ENCODE measurements around the gene LCA5L.

LCA5L gene

DNA sequence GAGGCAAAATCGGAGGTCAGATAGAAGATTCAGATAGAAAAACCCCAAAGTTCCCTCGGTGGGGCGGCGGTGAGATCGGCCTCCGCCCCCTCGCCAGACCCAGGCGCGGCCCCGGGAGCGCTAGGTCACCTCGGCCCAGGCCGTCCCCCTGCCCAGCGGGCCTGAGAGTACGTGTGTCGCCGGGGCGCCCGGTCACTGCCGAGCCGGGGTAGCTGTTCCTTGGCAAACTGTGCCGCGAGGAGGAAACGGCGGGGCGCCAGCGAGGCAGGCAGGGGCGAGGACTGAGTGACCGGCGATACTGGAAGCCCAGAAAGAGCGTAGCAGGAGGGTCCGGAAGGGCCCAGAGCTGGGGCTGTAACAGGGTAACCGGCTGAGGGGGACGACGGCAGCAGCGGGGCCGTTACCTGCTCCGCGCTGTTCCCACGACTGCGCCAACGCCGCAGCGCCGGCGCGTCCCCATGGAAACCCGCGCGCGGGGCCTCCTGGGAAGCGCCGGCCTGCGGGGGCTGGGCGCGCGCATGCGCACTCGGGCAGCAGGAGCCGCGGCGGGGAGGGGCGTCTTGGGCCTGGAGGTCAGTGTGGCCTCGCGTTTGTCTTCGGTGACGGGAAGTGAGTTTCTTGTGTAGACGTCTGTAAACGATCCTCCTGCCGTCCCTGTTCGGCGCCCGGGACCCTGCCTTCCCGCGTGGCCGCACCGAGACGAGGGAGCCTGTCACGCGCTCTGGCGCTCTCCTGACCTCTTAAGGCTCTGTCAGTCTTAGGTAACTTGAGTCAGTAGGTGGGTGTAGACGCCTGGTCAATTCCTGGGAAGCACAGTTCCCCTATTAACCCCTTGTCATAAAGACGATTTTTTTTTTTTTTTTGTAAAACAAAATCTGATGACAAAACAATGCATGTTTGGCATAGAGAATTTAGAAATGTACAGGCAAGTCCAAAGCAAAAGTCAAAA, at the start of gene LCA5L:
Gene LCA5L, minus strand, starts transcription at position 458 of the 949 bp plus-strand sequence. CDS start 17,285 bp downstream, outside the sequence.
- DNase-seq, result peak; percentile 70 to 82 (median 74)

DNA sequence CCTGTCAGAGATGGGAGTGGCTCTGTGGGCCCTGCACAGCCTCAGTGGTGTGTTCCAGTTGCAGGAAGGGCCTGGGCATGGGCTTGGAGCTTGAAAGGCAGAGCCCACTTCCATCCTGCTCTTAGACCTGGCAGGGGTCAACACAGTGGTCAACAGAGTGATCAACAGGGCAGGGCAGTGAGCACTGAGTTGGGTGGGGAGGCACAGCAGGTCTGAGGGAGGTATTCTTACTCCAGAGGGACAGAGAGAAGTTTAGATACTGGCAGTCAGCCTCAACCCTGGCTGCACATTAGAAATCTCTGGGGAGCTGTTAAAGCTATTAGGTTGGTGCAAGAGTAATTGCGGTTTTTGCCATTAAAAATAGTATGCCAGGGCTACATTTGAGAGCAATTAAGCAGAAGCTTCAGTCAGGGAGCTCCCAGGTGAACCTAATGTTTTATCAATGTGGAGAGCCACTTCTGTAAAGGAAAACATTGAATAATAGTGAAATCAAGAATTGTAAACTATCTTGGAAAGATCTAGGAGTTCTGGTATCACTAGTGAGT, 43.9 kb upstream of the LCA5L start:
- DNase-seq, result no peak

DNA sequence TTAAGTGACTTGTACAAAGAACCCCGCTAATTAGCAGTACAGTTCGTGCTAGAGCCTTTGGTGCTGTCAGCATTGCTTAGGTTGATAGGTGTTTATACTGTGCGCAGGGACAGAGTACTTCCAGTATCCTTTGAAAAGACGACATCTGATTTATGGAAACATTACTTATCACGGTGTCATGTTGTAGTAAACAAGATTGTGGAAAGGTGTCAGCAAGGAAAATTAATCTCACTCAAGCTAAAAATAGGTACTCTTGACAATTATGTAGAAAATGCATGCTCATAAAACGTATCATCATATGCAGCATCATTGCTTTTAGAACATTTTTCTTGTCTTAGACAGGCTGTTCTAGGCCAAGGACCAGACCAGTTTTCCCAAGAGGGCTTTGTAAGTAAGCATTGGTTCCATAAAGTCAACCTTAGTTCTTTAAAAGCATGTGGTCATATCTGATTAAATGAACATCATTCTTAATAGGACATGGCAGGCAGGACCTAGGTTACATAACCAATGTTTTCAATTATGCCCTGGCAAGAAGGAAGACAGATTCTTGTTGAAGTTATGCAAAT, 39.2 kb upstream of the LCA5L start:
- DNase-seq, result no peak

DNA sequence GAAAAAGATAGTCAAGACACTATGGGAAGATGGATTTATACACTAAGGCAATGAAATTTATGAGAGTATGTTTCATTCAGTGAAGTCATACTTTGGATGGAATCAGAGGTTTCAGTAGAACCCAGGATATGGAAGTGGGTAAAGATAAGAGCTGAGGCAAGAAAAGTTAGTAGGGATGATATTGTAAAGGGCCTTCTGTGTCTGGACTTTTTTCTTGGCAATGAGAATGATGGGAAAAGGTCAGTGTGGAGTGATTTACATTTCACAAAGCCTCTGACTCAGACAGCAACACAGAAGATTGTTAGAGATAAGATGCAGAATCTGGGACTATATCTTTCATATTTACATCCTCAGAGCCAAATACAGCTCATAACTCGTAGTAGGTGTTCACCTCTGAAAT, 38.3 kb upstream of the LCA5L start:
- DNase-seq, result no peak

DNA sequence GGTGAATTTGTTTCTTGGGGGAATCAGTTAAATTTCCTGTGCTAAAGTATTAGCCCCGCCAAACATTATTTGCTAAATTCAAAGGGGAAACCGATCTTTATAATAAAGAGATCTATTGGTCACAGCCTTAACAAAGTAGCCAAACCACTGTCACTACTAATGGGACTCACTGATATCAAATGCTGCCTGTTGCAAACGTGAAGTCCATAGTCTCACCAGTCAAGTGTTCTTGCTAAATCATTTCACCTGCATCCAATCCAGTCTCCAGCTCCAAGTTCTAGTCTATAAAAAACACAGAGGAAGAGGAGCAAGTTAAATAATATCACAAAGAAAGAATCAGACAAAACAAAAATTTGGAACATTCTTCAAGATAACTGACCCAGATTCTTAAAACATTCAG, 36.3 kb upstream of the LCA5L start:
- DNase-seq, result no peak

DNA sequence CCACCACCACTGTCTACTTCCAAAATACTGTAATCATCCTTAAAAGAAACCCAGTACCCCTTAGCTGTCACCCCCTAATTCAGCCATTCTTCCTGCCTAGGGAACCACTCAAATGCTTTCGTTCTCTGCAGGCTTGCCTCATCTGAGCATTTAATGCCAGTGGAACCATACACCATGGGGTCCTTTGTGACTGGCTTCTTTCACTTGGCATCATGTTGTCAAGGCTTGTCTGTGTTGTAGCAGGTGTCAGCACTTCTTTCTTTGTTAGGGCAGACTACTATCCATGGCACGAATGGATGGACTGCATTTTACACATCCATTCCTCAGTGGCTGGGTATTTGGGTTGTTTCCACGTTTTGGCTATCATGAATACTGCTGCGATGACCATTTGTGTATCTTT, 34.7 kb upstream of the LCA5L start:
- DNase-seq, result no peak

DNA sequence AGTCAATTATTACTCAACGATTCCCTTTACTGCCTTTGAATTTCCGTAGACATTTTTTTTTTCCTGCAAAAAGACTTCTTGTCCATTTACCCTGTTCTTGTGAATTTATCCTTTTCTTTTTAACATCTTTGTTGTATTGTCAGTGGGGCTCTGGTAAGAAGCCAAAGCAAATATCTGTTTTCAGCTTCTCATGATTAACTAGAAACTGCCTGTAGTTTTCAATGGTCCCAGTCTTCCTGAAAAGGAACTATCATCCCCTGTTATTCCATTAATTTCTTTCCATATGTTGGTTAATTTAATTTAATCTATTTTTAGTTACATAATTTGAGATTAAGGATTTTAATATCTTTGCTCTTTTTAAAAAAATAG, 34.2 kb upstream of the LCA5L start:
- no peak for DNase-seq

DNA sequence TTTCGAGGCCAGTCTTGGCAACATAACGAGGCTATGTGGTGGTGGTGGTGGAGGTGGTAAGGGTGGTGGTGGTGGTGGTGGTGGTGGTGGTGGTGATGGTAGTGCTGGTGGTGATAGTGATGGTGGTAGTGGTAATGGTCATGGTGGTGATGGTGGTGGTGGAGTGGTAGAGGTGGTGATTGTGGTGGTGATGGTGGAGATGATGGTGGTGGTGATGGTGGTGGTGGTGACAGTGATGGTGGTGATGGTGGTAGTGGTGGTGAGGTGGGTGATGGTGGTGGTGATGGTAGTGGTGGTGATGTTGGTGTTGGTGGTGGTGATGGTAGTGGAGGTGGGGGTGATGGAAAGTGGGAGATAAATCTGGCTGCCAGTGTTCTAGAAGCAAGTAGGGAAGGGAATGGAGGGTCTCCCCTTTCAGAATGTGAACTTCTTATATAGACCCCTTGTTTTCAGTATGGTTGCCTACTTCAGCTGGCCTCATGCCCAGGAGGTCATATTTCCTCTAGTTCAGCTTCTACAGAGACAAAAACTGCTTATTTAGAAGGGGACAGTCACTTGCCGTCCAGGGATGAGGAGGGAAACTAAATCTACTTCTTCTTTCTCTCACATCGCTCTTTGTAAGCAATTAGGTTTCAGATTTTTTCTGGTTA, 33.7 kb upstream of the LCA5L start:
- DNase-seq, result no peak

DNA sequence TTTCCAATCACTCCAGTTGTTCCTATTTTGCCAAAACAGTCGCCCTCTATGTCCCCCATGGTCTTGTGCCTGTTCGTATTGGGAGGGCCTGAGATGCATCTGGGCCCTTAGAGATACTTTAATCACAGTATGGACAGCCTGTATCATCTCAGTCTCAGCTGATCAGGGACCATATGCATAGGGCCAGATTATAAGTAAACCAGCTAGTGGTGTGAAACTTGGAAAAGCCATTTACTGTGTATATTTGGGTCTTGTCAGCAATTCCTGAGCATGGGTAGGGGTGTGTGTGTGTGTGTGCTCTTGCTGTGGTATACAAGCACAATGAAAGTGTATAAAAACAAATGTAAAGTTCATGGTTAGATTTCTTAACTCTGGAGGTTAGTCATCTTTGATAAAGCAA, 29.0 kb upstream of the LCA5L start:
- no peak for DNase-seq

DNA sequence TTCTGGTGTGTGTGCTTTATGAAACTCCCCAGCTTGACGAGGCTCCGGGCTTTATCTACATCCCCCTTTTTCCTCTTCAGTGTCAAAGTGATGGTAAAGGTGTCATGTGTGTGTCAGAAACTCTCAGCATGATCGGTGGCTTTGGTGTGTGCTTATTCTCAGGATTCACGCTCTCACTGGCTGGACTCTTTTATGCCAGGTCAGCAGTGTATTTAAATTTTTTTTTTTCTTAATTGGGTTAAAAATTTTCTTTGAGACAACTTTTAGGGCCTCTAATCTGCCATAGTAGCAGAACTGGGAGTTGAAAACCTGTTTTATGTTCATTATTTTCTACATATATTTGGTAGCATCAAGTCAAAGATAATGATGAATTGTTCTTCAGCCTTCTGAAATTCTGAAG, 27.2 kb upstream of the LCA5L start:
- no peak for DNase-seq

DNA sequence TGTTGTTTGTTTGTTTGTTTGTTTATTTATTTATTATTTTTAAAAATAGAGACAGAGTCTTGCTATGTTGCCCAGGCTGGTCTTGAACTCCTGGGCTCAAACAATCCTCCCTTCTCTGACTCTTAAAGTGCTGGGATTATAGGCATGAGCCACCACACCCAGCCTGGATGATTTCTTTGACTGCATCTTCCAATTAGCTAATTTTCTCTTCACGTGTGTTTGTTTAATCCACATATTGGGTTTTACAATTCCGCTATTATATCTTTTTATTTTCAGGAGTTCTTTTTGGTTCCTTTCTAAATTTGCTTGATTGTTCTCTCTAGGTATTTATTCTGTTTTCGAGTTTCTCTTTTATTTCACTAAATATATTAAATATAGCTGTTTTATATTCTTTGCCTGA, 26.0 kb upstream of the LCA5L start:
- no peak for DNase-seq

DNA sequence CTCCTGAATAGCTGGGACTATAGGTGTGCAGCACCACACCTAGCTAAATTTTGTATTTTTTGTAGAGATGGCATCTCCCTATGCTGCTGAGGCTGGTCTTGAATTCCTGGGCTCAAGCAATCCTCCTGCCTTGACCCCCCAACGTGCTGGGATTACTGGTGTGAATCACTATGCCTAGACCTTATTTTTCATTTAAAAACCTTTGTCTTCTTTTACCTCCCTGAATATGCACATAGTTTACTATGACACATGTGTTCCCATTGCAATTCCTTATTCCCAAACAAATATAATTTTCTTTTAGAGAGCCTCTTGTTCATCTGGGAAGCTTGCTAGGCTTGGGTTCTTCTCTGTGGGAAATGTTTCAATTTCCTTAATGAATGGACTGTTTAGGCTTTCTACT, 23.0 kb upstream of the LCA5L start:
- no peak for DNase-seq

DNA sequence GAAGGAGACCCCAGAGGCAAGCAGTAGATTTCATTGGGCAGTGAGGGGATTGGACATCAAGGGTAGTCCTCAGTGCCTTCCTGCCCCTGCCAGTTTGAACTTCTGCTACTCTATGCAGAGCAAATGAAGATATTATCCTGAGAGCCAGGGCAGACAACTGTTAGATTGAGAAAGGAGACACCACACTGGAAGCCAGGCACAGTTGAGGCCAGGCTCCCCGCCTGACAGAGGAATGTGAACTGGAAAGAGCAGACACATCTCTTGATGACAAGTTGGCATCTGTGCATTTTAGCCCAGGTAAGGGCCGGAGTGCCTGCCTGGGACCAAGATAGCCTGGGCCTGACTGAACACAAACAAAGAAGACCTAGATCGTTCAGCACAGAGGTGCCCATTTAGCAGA, 22.2 kb upstream of the LCA5L start:
- no peak for DNase-seq

DNA sequence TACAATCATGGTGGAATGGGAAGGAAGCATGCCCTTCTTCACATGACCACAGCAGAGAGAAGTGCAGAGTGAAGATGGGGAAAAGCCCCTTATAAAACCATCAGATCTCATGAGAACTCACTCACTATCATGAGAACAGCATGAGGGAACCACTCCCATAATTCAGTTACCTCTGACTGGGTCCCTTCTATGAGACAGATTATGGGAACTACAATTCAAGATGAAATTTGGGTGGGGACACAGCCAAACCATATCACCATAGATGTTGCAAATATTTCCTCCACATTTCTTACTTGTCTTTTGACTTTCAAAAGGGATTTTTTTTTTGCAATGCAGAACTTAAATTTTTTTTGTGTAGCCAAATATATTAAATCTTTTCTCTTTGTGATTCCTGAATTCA, 21.0 kb upstream of the LCA5L start:
- no peak for DNase-seq

DNA sequence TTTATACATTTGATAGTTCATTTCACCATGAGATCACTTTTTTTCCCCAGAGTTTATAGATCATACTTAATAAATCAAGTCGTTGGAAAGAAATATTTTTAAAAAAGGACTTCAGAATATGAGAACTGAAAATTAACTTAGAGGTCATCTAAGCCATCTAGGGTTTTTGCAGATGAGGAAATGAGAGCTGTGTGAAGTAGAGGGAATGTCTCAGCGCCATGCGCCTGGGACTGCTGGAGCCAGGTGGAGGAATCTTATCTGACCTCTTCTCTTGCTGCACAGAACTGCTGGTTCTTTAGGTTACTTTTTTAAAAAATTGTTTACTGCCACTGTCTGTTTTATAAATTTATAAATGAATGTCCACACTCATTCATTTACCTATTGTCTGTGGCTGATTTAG, 17.7 kb upstream of the LCA5L start:
- DNase-seq, result no peak

DNA sequence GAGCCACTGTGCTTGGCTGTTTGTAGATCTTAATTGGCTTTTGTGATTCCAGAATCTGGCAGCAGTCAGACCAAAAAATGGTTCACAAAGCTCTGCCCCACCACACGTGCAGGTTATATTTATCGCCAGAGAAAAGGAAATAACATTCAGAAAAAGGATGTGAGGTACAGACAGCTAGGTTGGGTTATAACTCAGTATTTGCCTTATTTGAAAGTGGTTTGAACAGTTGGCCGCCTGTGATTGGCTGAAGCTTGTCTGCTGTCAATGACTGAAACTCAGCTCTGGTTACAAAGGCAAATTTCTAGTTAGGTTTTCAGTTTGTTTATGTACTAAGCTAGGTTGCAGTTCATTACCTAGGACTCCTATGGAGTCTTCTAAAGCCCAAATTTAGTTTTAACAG, 15.8 kb upstream of the LCA5L start:
- DNase-seq, result no peak

DNA sequence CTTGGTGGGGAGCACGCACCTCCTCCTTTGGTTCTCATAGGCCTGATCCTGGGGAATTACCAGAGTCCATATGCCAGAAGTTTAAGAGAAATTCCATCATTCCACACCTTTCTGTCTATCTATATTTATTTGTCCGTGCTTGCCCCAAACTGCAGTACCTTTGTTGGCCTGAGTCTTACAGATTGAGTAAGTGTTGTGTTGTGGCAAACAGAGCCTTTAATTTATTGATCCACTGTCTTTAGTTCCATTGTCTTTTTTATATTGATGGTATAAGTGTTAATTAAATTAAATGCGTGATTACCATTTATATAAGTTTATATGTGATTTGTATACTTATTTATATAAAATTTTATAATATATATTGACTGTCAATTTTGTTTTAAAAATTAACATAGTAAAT, 11.1 kb upstream of the LCA5L start:
- DNase-seq, result no peak

DNA sequence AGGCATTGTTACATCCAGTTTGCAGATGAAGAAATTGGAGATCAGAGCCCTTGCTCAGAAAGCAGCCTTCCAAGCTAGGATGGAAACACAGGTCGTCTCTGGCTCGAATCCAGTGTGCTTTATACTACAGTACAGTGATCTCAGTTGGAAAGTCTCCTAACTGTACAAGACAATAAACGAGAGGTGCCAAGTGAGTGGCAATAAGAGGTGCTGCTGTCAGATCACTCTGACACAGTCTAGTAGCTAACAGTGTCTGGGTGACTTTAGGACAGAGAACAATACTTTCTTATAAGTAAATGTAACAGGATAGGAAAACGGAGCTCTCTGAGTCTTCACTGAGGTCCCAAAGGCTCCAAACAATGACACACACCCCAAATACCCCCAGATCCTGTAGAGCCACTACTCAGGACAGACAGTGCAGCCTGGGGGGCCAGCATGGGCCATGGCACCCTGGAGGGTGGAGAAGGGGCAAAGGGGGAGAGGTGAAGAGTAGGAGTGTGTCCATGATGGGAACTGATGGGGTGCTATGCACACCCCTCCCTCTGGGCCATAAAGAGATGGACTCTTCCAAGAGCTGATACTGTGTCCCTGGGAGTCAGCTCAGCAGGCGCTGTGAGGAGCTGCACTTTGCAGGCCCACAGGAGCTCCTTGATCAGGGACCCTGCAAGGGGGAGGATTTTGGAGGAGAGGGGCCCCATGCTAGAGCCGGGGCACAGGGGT, 9.5 kb upstream of the LCA5L start:
- DNase-seq, result no peak

DNA sequence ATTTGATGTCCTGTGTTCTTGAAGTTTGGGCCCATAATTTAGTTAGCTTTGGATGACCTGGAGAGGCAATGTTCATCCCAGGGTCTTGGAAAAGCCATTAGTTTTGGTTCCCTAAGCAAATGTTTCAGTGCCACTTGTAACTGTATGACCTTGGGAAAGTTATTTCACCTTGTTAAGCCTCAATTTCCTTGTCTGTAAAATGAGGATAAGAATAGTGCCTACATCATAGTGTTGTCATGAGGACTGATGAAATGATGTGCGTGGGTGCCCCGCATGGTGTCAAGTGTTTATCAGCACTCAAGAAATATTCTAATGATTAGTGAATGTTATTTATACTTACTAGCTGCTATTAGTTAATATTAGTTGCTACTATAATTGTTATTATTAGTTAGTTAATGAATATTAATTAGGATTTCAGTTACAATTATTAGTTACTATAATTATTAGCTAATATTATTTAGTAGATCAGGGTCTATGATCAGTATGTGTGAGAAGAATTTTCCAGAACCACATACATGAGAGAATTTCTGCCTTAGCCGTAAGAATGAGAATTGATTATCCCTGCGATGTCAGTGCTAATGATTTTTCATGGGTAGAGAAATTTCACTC, 8.1 kb upstream of the LCA5L start:
- DNase-seq, result no peak

DNA sequence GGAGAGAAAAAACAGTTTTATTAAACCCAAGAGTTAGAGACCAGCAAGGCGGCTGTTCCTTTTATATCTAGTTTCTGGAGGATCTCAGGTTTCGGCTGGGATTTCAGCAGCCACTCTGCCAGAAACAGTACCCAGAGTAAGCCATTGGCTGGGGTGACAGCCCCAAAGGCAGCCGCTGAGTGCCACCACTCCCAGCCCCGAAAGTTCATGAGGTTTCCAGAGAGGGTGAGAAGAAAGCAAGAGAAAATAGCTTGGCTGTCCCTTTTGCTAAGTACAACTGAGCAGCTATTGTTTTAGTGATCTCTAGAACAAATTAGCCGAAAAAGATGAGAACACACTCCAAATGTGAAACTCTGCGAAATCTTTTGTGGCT, 7.4 kb upstream of the LCA5L start:
- DNase-seq, result no peak

DNA sequence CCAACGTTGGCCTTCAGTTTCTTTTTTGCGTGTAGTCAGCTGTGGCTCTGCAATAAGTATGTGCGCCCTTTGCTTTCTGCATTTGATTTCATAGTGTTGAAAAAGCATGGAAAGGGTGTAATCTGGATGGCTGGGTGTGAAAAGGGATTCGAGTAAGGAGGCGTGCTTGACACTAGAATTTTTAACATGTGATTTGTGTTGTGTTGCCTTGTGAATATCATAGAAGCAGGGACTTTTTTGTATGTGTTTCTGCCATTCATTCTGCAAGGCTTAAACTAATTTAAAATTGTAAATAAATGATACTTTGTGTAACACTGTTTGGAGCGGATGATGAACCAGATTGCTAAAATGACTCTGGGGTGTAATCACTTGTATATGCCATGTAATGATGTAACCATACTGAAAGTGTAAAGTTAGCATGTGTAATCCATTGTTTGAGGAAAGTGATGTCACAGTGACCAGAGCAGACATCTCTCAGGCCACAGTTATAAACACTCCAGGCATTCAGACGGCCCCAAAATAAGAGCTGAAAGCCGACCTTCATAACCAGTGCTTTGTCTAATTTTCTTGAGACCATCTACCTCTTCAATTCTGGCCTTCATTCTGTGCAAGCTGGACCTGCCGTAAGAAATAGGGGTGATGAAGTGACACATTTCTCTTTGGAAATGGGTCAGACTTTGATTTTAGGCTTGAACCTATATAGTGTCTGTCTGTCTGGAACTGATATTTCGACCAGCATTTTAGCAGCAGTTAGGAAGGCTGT, 6.8 kb upstream of the LCA5L start:
- DNase-seq, result no peak

All from activated CD4-positive, CD25-positive, alpha-beta regulatory T cell (primary cell).